Measurements from ENCODE around the gene AFF3. TPM values are rescaled to one million over a fixed set of nuclear protein-coding genes. Genes with fewer than 3 reads are reported as not detected.

The AFF3 gene
- total RNA-seq, 4 donors from 2014 or later: 9.0 to 20.2 (median 14.5) TPM

- no peaks in the 10 kb centered on the region for H3K9me3 ChIP-seq
- no peak for DNase-seq
- intact Hi-C loops (cut with DNase I; ENCODE audit: low total_unique reads): no loop called here
- no peaks in the 10 kb centered on the region for H3K36me3 ChIP-seq
- H3K4me3 ChIP-seq: no peak overlapping the region
- TF ChIP-seq CTCF (IDR thresholded peaks at IDR 0.05) (no peak), POLR2A (IDR thresholded peaks at IDR 0.05) (no peak), POLR2AphosphoS5 (IDR thresholded peaks at IDR 0.05) (no peak), EP300 (IDR thresholded peaks at IDR 0.05; ENCODE audit: low read depth) (no peak)
- H3K27me3 ChIP-seq: no peaks in the 10 kb centered on the region
- WGBS, 2 donors (ENCODE audit: low coverage in 1 of 2): 72% methylated on average over 4 of the region's 4 CpGs; no CpG with 5 or more reads in 1 of the 2 donors
- H3K4me1 ChIP-seq: no peaks in the 10 kb centered on the region
- in situ Hi-C loops (cut with MboI; ENCODE audit: low pct_ligation_motif_present in 1 of 4, low pct_unique_long_range_greater_than_20kb in 1 of 4, low sequenced_read_pairs in 3 of 4): no loop called here
- no peak overlapping the region for H3K27ac ChIP-seq
Observed at GRCh38 chr2:99728166-99728565, 414.2 kb downstream of the AFF3 start.

DNA sequence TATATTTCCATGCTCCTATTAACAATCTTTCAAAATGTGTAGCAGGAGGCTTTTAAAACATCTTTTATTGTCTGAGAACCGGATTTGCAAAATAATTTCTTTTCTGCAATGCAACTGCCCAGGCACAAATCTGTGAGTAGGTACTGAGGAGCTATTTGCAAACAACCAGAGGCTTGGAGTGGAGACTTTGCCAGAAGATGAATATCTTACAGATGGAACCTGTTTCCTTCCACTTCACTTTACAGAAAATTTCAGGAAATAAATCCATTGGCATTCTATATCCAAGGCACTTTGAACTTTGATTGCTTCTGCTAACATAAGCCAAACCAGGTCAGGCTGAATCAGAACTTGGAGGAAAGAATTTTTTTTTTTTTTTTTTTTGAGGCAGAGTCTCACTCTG lies 415.2 kb downstream of the AFF3 start:
- DNase-seq: no peak
- no peaks in the 10 kb centered on the region for H3K27me3 ChIP-seq
- no peaks in the 10 kb centered on the region for H3K4me1 ChIP-seq
- H3K4me3 ChIP-seq: no peak overlapping the region
- in situ Hi-C loops (cut with MboI; ENCODE audit: low pct_ligation_motif_present in 1 of 4, low pct_unique_long_range_greater_than_20kb in 1 of 4, low sequenced_read_pairs in 3 of 4): no loop called here
- 46 to 60% methylated on average over 1 of the region's 1 CpG for WGBS, 2 donors (ENCODE audit: low coverage in 1 of 2)
- H3K9me3 ChIP-seq: peaks cover 0 to 4% of the 10 kb centered on the region in 2 donors
- intact Hi-C loops (cut with DNase I; ENCODE audit: low total_unique reads): no loop called here
- H3K27ac ChIP-seq: no peak overlapping the region
- no peak for TF ChIP-seq CTCF (IDR thresholded peaks at IDR 0.05)
- TF ChIP-seq POLR2A (IDR thresholded peaks at IDR 0.05): no peak
- no peak for TF ChIP-seq EP300 (IDR thresholded peaks at IDR 0.05; ENCODE audit: low read depth)
- TF ChIP-seq POLR2AphosphoS5 (IDR thresholded peaks at IDR 0.05): no peak
- no peaks in the 10 kb centered on the region for H3K36me3 ChIP-seq

GRCh38 chr2:99726691-99727090 lies 415.7 kb downstream of the AFF3 start:
- Histone ChIP-seq H3K9me3 (peaks cover 0 to 10% of the 10 kb centered on the region in 2 donors), H3K4me3 (no peak overlapping the region), H3K27me3 (no peaks in the 10 kb centered on the region), H3K4me1 (no peaks in the 10 kb centered on the region), H3K27ac (no peak overlapping the region), H3K36me3 (no peaks in the 10 kb centered on the region)
- 56 to 62% methylated on average over 2 of the region's 2 CpGs for WGBS, 2 donors (ENCODE audit: low coverage in 1 of 2)
- DNase-seq: no peak
- intact Hi-C loops (cut with DNase I; ENCODE audit: low total_unique reads): no loop called here
- TF ChIP-seq POLR2A (IDR thresholded peaks at IDR 0.05) (no peak), EP300 (IDR thresholded peaks at IDR 0.05; ENCODE audit: low read depth) (no peak), CTCF (IDR thresholded peaks at IDR 0.05) (no peak), POLR2AphosphoS5 (IDR thresholded peaks at IDR 0.05) (no peak)
- in situ Hi-C loops (cut with MboI; ENCODE audit: low pct_ligation_motif_present in 1 of 4, low pct_unique_long_range_greater_than_20kb in 1 of 4, low sequenced_read_pairs in 3 of 4): no loop called here

DNA sequence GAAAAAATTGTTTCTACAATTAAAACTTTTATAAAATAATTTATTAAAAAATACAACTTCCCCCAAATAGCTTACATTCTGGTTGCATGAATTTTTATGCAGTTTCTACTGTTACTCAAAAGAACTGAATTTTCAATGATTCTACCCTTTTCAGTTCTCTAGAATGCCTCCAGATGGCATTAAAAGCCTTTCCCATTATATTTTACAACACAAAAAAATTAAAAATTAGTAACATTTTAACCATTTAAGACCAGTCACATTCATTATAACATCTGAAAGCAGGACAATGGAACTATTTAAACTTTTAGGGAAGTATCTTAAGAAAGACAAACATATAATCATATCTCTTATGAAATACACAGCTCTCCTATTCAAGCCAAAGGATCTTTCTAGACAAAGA lies 416.6 kb downstream of the AFF3 start:
- intact Hi-C loops (cut with DNase I; ENCODE audit: low total_unique reads): no loop called here
- in situ Hi-C loops (cut with MboI; ENCODE audit: low pct_ligation_motif_present in 1 of 4, low pct_unique_long_range_greater_than_20kb in 1 of 4, low sequenced_read_pairs in 3 of 4): no loop called here

GRCh38 chr2:99722476-99722875 lies 419.9 kb downstream of the AFF3 start:
- intact Hi-C loops (cut with DNase I; ENCODE audit: low total_unique reads): no loop called here

More for the DNA sequence above, 416.6 kb downstream of the AFF3 start:
- H3K27me3 ChIP-seq: no peaks in the 10 kb centered on the region
- TF ChIP-seq POLR2A (IDR thresholded peaks at IDR 0.05): no peak
- TF ChIP-seq EP300 (IDR thresholded peaks at IDR 0.05; ENCODE audit: low read depth): no peak
- TF ChIP-seq POLR2AphosphoS5 (IDR thresholded peaks at IDR 0.05): no peak
- no peak overlapping the region for H3K4me3 ChIP-seq
- DNase-seq: no peak
- H3K27ac ChIP-seq: no peak overlapping the region
- peaks cover 0 to 11% of the 10 kb centered on the region in 2 donors for H3K9me3 ChIP-seq
- no peaks in the 10 kb centered on the region for H3K36me3 ChIP-seq
- H3K4me1 ChIP-seq: no peaks in the 10 kb centered on the region

More at GRCh38 chr2:99722476-99722875, 419.9 kb downstream of the AFF3 start:
- H3K4me3 ChIP-seq: no peak overlapping the region
- no peaks in the 10 kb centered on the region for H3K27me3 ChIP-seq
- WGBS, 2 donors (ENCODE audit: low coverage in 1 of 2): 98 to 100% methylated on average over 1 to 2 of the region's 2 CpGs
- H3K4me1 ChIP-seq: no peaks in the 10 kb centered on the region
- in situ Hi-C loops (cut with MboI; ENCODE audit: low pct_ligation_motif_present in 1 of 4, low pct_unique_long_range_greater_than_20kb in 1 of 4, low sequenced_read_pairs in 3 of 4): no loop called here
- DNase-seq: no peak
- H3K9me3 ChIP-seq: peaks cover 0 to 11% of the 10 kb centered on the region in 2 donors
- no peaks in the 10 kb centered on the region for H3K36me3 ChIP-seq
- no peak overlapping the region for H3K27ac ChIP-seq
- TF ChIP-seq POLR2AphosphoS5 (IDR thresholded peaks at IDR 0.05) (no peak), POLR2A (IDR thresholded peaks at IDR 0.05) (no peak), EP300 (IDR thresholded peaks at IDR 0.05; ENCODE audit: low read depth) (no peak), CTCF (IDR thresholded peaks at IDR 0.05) (no peak)
